Right lobe of liver (tissue), 4 donors: ENCODE measurements around the gene CDHR3.

ENCODE experiments used
- CTCF ChIP-seq, 4 donors: fragments of 200-600 bp in 3 of 4; fragments of 450-650 bp in 1 of 4; IDR thresholded peaks; one replicate each; pipeline versions ENCODE4 v1.5.1 to v1.8.0; 2016 to 2022; ENCODE audit warnings: antibody characterized with exemption in 4 of 4, mild to moderate bottlenecking in 2 of 4
- POLR2A ChIP-seq: fragments of 450-650 bp; IDR thresholded peaks from one replicate; pipeline ENCODE4 v1.6.1; 2017; ENCODE audit warnings: antibody characterized with exemption, mild to moderate bottlenecking
- donor health status: DM: no; HTN: no; CAD: no.
- donor health status: DM: no; HTN: no; CAD: no.
- donor health status: DM: no; HTN: yes; CAD: no.

GRCh38 chr7:105935250-105935649, 27.8 kb upstream of the CDHR3 start:
- TF ChIP-seq CTCF (IDR thresholded peaks at IDR 0.05) (no peak), POLR2A (no peak)
